ENCODE data around the gene HPCAL1.

DNA sequence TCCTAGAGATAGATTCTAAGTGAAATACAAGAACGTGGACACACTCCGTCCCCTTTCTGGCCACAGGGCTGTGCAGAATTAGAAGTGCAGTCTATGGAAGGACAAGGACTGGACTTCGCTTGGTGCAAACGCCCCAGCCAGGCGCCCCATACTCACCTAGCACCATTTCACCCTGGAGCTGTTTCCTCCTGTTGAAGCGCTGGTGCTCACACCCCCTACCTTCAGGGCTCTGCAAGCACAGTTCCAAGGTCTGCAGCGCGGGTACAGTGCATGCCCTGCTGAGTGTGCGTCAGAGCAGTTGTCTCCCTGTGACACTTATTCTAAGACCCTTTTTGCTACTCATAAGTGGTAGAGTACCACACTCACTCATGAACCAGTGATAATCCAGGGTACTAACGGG lies 3.0 kb downstream of the HPCAL1 start:
- TF ChIP-seq, protein P1, sequence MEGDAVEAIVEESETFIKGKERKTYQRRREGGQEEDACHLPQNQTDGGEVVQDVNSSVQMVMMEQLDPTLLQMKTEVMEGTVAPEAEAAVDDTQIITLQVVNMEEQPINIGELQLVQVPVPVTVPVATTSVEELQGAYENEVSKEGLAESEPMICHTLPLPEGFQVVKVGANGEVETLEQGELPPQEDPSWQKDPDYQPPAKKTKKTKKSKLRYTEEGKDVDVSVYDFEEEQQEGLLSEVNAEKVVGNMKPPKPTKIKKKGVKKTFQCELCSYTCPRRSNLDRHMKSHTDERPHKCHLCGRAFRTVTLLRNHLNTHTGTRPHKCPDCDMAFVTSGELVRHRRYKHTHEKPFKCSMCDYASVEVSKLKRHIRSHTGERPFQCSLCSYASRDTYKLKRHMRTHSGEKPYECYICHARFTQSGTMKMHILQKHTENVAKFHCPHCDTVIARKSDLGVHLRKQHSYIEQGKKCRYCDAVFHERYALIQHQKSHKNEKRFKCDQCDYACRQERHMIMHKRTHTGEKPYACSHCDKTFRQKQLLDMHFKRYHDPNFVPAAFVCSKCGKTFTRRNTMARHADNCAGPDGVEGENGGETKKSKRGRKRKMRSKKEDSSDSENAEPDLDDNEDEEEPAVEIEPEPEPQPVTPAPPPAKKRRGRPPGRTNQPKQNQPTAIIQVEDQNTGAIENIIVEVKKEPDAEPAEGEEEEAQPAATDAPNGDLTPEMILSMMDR (IDR thresholded peaks at IDR 0.05; ENCODE audit: insufficient read depth, low read length, poor library complexity, severe bottlenecking) = no peak
- TF ChIP-seq EZH2phosphoT487 (conservative IDR thresholded peaks at IDR 0.05; ENCODE audit: low read length) = no peak

Measured in SU-DHL-6 (cell line).